Epidermal melanocyte (primary cell): Measurements from ENCODE around the gene METTL6.
"Not testable (repeated sequence)": the region's sequence is repeated elsewhere in the genome, so short reads cannot be mapped to it uniquely, and the experiment has no call there.

Experiments
- DNase-seq: peaks from one replicate; pipeline ENCODE4 v3.0.0; 2011; ENCODE audit warnings: low spot score; ENCODE audit not compliant: insufficient read length

The METTL6 gene, protein sequence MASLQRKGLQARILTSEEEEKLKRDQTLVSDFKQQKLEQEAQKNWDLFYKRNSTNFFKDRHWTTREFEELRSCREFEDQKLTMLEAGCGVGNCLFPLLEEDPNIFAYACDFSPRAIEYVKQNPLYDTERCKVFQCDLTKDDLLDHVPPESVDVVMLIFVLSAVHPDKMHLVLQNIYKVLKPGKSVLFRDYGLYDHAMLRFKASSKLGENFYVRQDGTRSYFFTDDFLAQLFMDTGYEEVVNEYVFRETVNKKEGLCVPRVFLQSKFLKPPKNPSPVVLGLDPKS

DNA sequence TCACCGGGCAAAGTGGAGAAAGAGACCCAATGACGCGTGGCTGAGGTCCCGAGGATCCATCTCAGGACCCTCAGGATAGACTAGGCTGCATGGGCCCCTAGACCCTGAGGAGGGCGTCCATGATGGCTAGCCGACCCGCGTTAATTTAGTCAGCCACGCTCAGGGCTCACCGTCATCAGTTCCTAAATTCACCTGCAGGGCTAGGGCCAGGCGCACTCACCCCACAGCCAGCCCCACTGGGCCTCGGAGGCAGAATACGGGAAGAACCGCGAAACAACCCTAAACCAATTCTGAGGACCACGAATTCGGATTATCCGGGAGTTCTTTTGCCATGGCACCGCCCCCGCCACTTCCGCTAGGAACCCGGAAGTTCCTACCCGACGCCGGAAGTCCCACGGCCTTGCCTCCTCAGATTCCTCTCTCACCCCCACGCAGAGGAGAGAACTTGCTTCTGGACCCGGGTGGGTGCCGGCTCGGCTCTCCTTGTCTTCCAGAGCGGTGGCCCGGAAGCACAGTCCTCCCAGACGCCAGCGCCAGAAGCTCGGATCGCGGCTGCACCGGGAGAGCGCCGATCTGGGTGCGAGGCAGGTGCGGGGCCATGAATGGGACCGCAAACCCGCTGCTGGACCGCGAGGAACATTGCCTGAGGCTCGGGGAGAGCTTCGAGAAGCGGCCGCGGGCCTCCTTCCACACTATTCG is at the start of gene METTL6, which contains the start of gene EAF1:
Gene METTL6 (minus strand): TSS at position 363 of the 699 bp plus-strand sequence. CDS start 1,033 bp downstream, outside the sequence.
Gene EAF1 (plus strand): TSS at position 417 of the 699 bp plus-strand sequence. CDS start 182 bp downstream, at position 599.
- DNase-seq, result peak; percentile 81

- DNase-seq, result no peak
These were observed 49.0 kb upstream of the METTL6 start for GRCh38 chr3:15476378-15476777.

GRCh38 chr3:15475161-15475560 is 47.8 kb upstream of the METTL6 start:
- DNase-seq, result no peak

DNA sequence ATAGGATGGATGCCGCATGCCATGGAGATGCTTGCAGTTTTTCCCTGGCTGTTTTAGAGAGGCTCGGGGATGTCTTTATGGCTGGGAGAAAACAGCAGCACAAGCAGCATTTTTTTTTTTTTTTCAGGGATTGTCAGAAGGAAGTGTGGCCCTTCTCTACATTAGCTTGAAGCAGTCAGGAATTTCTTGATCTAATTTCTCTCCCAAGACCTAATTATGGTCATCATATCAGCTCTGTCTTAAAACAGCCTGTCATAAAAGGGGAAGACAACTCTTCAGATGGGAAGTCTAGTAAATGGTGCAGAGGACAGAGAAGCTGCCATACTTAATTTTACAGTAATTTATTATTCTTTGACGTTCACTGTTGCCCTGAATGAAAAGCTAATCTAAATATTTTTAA is 44.5 kb upstream of the METTL6 start:
- no peak for DNase-seq

DNA sequence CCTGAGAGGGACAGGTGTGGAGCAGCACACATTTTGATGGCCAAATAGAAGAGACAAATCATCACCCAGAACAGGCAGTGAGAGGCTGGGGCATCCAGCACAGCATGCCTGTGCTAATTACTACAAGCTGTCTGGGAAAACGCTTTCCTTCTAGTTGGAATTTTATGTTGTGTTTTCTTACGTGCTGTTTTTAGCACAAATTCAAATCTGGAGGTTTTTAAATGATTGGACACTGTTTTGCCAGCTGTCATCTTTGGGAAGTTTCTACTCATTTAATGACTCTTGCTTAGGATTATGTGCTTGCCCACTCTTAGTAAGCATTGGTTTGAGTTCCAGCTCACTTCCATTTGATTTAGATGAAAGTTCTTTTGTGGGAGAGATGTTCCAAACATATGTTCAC is 43.5 kb upstream of the METTL6 start:
- no peak for DNase-seq

DNA sequence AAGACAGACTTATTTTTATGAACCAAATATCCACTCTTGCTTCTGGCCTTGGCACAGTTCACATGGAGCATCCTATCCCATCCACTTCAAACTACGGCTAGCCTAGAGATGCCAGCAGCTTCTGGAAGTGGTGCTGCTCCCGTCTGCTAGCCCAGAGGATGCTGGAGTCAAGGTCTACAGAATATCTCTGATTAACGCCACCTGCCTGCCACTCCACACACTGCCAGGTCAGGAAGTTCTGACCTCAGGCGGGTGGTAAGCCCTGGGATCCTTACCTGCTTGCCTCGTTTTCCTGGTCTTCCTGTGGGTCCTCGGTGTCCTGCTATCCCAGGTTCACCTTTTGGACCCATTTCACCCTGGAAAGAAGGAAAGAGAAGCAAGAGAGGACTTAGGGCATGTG is 42.9 kb upstream of the METTL6 start:
- no peak for DNase-seq

DNA sequence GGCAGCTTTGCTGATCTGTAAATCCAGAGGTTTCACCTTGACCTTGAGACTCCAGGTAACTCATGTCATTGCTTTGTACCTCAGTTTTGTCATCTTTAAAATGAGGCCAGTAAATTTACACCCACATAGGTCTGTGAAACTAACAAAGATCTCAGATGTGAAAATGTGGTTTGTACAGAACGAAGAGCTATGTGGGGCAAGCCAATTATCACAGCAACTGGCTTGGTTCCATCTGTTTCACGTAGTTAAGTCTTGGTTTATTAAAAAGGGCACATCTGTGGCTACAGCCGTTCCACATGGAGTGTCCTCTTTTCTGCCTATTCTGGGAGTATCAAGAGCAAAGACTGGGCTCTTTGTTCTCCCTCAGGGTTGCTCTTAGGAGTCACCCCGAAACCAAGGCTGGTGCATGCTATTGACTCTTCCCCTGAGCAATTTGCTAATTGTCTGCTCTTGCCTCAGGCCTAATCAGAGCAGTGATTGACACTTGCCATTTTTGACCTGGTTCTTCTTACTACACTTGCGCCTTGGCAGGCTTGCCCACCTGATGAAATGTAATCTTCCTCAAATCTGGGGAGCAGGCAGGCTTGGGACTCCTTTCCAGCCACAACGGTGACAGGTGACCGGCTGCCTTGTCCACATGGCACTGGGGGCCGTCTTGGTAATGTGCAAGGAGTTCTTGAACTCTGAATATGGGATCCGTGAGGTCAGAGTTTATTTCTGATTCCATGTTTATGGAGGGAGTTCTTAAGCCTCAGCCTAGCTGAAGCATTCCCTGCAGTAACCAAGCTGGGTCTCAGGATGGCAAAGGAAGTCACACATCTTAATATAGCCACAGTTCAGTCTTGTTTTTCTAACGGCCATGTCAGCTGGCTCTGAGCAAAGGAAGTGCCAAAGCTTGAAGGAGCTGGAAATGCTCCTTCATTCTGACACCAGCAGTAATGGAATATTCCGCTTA is 40.2 kb upstream of the METTL6 start:
- DNase-seq, result no peak

- no peak for DNase-seq
These were observed 38.7 kb upstream of the METTL6 start for GRCh38 chr3:15465876-15466585.

DNA sequence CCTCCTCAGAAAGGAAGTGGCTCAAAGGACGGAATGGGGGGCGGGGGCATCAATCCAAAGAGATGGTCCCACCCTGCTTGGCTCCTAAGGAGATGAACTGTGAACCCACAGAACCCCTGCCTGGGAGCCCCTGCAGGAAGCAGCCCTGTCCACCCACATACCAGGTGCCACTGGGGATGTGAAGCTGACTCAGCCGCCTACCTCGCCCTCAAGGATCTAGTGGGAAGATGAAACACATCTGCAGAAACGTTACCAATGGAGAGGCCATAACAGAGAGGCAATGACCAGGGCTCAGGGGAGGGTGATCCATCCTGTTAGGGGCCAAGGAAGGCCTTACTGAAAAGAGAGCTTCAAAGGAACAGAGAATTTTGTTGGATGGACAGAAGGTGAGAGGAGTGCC is 35.1 kb upstream of the METTL6 start:
- no peak for DNase-seq

- DNase-seq, result no peak
These were observed 33.7 kb upstream of the METTL6 start for GRCh38 chr3:15460891-15461531.

- DNase-seq, result no peak
These were observed 31.0 kb upstream of the METTL6 start for GRCh38 chr3:15458212-15458780.

GRCh38 chr3:15456915-15457314 is 29.6 kb upstream of the METTL6 start:
- DNase-seq, result not testable (repeated sequence)

- DNase-seq, result no peak
These were observed 29.0 kb upstream of the METTL6 start for GRCh38 chr3:15456321-15456720.

DNA sequence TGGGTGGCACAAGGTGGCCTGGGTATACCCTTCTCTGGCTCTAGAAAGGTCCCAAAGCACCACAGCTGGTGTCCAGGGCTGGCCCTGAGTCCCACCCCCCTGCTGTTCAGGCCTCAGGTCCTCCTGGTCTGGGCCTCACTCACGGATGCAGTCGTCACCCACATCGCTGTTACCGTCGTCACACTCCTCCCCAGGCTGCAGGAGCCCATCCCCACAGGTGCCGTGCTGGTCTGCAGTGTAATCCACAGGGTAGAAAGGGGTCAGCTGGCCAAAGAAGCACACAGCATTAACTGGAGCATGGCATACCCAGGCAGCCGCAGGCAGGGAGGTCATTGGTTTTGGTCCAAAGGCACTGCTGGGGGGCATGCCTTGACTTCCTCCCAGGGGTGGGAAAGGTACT is 28.4 kb upstream of the METTL6 start:
- DNase-seq, result no peak

DNA sequence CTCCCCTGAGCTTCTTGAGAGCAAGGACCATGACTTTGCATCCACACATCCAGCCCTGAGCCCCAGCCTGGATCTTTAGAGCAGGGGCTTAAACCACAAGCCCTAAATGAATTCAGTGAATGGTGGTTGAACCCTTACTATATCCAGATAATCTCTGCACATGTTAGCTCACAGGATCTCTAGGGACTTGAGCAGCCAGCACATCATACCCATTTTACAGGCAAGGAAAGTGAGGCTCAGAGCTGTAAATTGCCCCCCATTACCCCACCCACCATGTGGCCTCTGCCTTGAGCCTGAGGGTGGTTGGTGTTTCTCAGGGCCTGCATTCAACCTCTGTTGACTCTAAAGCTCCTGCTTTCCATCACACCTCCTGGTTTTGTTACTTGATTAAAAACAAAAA is 27.6 kb upstream of the METTL6 start:
- DNase-seq, result no peak

DNA sequence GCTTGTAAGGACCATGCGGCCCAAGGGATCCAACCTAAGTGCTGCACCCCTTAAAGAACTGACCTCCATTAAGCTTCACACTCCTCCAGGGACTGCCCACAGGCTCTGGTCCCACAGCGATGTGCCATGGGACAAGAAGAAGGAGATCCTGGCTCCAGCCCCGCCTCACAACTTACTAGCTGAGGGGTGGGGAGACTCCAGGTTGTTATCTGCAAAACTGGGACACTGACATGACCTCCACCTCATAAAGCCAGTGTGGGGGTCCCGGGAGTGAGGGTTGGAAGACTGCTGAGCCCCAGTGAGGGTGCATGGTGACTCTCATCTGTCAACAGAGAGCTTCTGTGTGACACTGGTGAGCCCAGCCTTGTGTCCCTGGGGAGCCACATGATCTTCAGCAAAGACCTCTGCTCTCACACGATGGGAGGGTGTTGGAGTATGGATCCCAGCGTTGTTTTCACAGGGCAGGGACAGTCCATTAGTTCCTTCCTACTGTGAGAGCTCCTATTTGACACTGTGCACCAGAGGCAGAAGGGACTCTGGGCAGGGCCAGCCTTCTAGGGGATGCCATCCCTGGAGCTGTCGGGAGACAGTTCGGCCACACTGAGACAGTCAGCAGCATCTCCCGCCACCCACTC is 26.8 kb upstream of the METTL6 start:
- DNase-seq, result no peak

GRCh38 chr3:15453501-15453900 is 26.2 kb upstream of the METTL6 start:
- no peak for DNase-seq

GRCh38 chr3:15452961-15453360 is 25.6 kb upstream of the METTL6 start:
- DNase-seq, result no peak

DNA sequence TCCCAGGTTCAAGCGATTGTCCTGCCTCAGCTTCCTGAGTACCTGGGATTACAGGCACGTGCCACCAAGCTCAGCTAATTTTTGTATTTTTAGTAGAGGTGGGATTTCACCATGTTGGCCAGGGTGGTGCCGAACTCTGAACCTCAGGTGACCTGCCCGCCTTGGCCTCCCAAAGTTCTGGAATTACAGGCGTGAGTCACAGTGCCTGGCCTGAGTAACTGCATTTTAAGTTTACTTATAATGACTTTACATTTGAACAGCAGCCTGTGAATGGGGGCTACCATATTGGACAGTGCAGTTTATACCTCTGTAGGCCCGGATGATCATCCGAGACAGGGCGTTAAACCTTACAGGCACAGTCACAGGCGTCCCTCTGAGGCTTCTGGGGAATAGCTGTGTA is 24.8 kb upstream of the METTL6 start:
- no peak for DNase-seq
